Naive thymus-derived CD4-positive, alpha-beta T cell (primary cell): ENCODE data around the gene SKA3. TPM values are rescaled to one million over a fixed set of nuclear protein-coding genes. Genes with fewer than 3 reads are reported as not detected.
"Not testable (repeated sequence)": the region's sequence is repeated elsewhere in the genome, so short reads cannot be mapped to it uniquely, and the experiment has no call there.

Experiments used
- ATAC-seq: fragments of 150-1000 bp; cut with Tn5 transposase; 2 replicates; pipeline ENCODE4 v1.10.0; 2021; ENCODE audit warnings: mild to moderate bottlenecking, moderate library complexity
- CTCF ChIA-PET: fragments of 350-600 bp; sonication (Branson Sonifier 250); formaldehyde crosslinking; loops from one replicate; lab custom pipeline; 2021; ENCODE audit warnings: antibody characterized with exemption; lab: Charles Lee
- POLR2A ChIA-PET: fragments of 350-600 bp; sonication (Branson Sonifier 250); formaldehyde crosslinking; loops from one replicate; lab custom pipeline; 2021; ENCODE audit warnings: antibody characterized with exemption, inconsistent platforms; lab: Charles Lee
- DNase-seq, 9 donors: peaks; one replicate each; pipeline versions ENCODE4 v3.0.0 to v3.0.0-alpha.2; 2020 to 2022; ENCODE audit warnings: mixed read lengths in 1 of 9
- H3K27ac ChIP-seq: one replicate; pipeline ENCODE4 v1.7.0; 2013; ENCODE audit warnings: mild to moderate bottlenecking, low read depth, low read length, moderate library complexity
- H3K27me3 ChIP-seq, 2 donors: one replicate each; pipeline ENCODE4 v1.7.0; 2013; ENCODE audit warnings: low read length in 2 of 2, mild to moderate bottlenecking in 2 of 2, moderate library complexity in 2 of 2; ENCODE audit not compliant: control insufficient read depth in 2 of 2, insufficient read depth in 2 of 2
- H3K36me3 ChIP-seq, 3 experiments: 1 replicate in 2 of 3; 2 replicates in 1 of 3; pipeline ENCODE4 v1.7.0; 2013; ENCODE audit warnings: low read length in 3 of 3, mild to moderate bottlenecking in 3 of 3, moderate library complexity in 1 of 3; ENCODE audit not compliant: insufficient read depth in 3 of 3, control insufficient read depth in 2 of 3
- H3K4me1 ChIP-seq, 2 donors: one replicate each; pipeline ENCODE4 v1.7.0; 2013; ENCODE audit warnings: low read length in 2 of 2, mild to moderate bottlenecking in 2 of 2, moderate library complexity in 1 of 2; ENCODE audit not compliant: control insufficient read depth in 2 of 2, insufficient read depth in 2 of 2
- H3K4me3 ChIP-seq: 2 replicates; pipeline ENCODE4 v1.7.0; 2013; ENCODE audit warnings: mild to moderate bottlenecking, low read length
- H3K9me3 ChIP-seq, 3 experiments: 1 replicate in 2 of 3; 2 replicates in 1 of 3; pipeline ENCODE4 v1.7.0; 2013; ENCODE audit warnings: low read length in 3 of 3; ENCODE audit not compliant: control insufficient read depth in 2 of 3
- H3K27ac Mint-ChIP-seq, 9 donors: one replicate each; pipeline ENCODE4 v1.8.0; 2020 to 2022; ENCODE audit warnings: mixed read lengths in 9 of 9, mild to moderate bottlenecking in 8 of 9, moderate library complexity in 5 of 9, inconsistent platforms in 2 of 9
- H3K27me3 Mint-ChIP-seq, 5 donors: one replicate each; pipeline ENCODE4 v1.8.0; 2021 to 2022; ENCODE audit warnings: mixed read lengths in 5 of 5, mild to moderate bottlenecking in 1 of 5
- H3K36me3 Mint-ChIP-seq, 5 donors: one replicate each; pipeline ENCODE4 v1.8.0; 2020 to 2022; ENCODE audit warnings: mixed read lengths in 5 of 5, mild to moderate bottlenecking in 3 of 5, inconsistent platforms in 1 of 5
- H3K4me1 Mint-ChIP-seq, 7 donors: one replicate each; pipeline ENCODE4 v1.8.0; 2020 to 2022; ENCODE audit warnings: mixed read lengths in 7 of 7, mild to moderate bottlenecking in 3 of 7, inconsistent platforms in 1 of 7
- H3K4me3 Mint-ChIP-seq, 10 donors: one replicate each; pipeline ENCODE4 v1.8.0; 2020 to 2022; ENCODE audit warnings: mild to moderate bottlenecking in 10 of 10, mixed read lengths in 10 of 10, moderate library complexity in 6 of 10, inconsistent platforms in 2 of 10
- H3K9me3 Mint-ChIP-seq, 11 donors: one replicate each; pipeline ENCODE4 v1.8.0; 2020 to 2022; ENCODE audit warnings: mixed read lengths in 11 of 11, mild to moderate bottlenecking in 4 of 11, inconsistent platforms in 1 of 11, moderate library complexity in 1 of 11
- intact Hi-C, 2 donors: fragments of 100-400 bp; cut with micrococcal nuclease; formaldehyde crosslinking; loops; one replicate each; pipeline ENCODE4 v1.15.1; 2023
- polyA plus RNA-seq, 2 donors: library from polyadenylated mRNA; unstranded; fragments of 300-500 nt; fragmentation: Illumina TruSeq; gene quantifications; one replicate each; pipeline ENCODE4 v1.2.3, GENCODE V29; 2021
- total RNA-seq, 6 experiments: library from RNA in 5 of 6; stranded (reverse) in 5 of 6; gene quantifications; 1 replicate in 5 of 6; 2 replicates in 1 of 6; pipeline ENCODE4 v1.2.3 and lab custom pipeline; 2021 to 2026

SKA3 gene
- total and polyA plus RNA-seq, 7 experiments from 2014 or later = 0.46 to 35.0 (median 1.6) TPM; not detected in 3

GRCh38 chr13:21216332-21216731 lies 40.0 kb upstream of the SKA3 start:
- H3K4me1 ChIP-seq = peaks cover 7 to 14% of the 10 kb centered on the region in 2 donors
- ChIA-PET POLR2A (no interaction called here), CTCF (no interaction called here)
- DNase-seq = no peak
- intact Hi-C loops = no loop called here
- Mint-ChIP-seq H3K9me3 (peaks cover 2 to 23% (median 13%) of the 10 kb centered on the region in 11 donors), H3K36me3 (peaks cover 2 to 15% (median 12%) of the 10 kb centered on the region in 5 donors), H3K4me3 (no peak overlapping the region), H3K27me3 (peaks cover 21 to 51% (median 26%) of the 10 kb centered on the region in 5 donors), H3K27ac (no peak overlapping the region), H3K4me1 (peaks cover 6 to 19% (median 18%) of the 10 kb centered on the region in 7 donors)
- H3K4me3 ChIP-seq = no peak overlapping the region
- ATAC-seq = no peak
- no peaks in the 10 kb centered on the region for H3K27me3 ChIP-seq
- no peaks in the 10 kb centered on the region for H3K36me3 ChIP-seq
- no peaks in the 10 kb centered on the region for H3K9me3 ChIP-seq
- no peak overlapping the region for H3K27ac ChIP-seq

DNA sequence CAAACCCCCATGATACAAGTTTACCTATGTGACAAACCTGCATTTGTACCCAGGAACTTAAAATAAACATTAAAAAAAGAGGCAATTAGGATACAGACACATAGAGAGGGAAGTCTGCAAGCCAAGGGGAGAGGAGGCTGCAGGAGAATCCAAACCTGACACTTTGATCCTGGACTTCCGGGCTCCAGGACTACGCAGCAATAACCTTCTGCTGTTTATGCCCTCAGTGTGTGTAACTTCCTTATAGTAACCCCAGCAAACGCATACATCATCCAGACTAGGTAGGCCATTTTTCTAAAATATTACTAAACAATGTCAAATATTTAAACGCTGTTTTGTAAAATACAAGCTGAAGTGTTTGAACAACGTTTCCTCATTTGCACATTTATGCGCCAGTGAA lies 39.1 kb upstream of the SKA3 start:
- H3K36me3 ChIP-seq, H3K27me3 ChIP-seq, DNase-seq, H3K9me3 ChIP-seq, CTCF ChIA-PET, ATAC-seq, intact Hi-C loops, H3K4me3 ChIP-seq, H3K27ac ChIP-seq, H3K4me3 Mint-ChIP-seq, POLR2A ChIA-PET, H3K27ac Mint-ChIP-seq: not testable (repeated sequence)
- Mint-ChIP-seq H3K4me1 (peaks cover 6 to 19% (median 18%) of the 10 kb centered on the region in 7 donors), H3K36me3 (peaks cover 0 to 15% (median 14%) of the 10 kb centered on the region in 5 donors), H3K9me3 (peaks cover 2 to 21% (median 14%) of the 10 kb centered on the region in 11 donors), H3K27me3 (peaks cover 25 to 56% (median 28%) of the 10 kb centered on the region in 5 donors)
- peaks cover 7 to 14% of the 10 kb centered on the region in 2 donors for H3K4me1 ChIP-seq

- H3K4me1 Mint-ChIP-seq = no peaks in the 10 kb centered on the region
- Histone ChIP-seq H3K27ac (no peak overlapping the region), H3K36me3 (no peaks in the 10 kb centered on the region), H3K4me3 (no peak overlapping the region), H3K4me1 (no peaks in the 10 kb centered on the region), H3K27me3 (no peaks in the 10 kb centered on the region), H3K9me3 (no peaks in the 10 kb centered on the region)
- intact Hi-C loops = no loop called here
- ChIA-PET CTCF (no interaction called here), POLR2A (no interaction called here)
- H3K27ac Mint-ChIP-seq = no peak overlapping the region
- peaks cover 26 to 61% (median 32%) of the 10 kb centered on the region in 5 donors for H3K27me3 Mint-ChIP-seq
- peaks cover 0 to 15% (median 14%) of the 10 kb centered on the region in 5 donors for H3K36me3 Mint-ChIP-seq
- H3K4me3 Mint-ChIP-seq = no peak overlapping the region
- ATAC-seq (no peak), DNase-seq (no peak)
- peaks cover 2 to 21% (median 14%) of the 10 kb centered on the region in 11 donors for H3K9me3 Mint-ChIP-seq
Observed at GRCh38 chr13:21212138-21212775, 35.9 kb upstream of the SKA3 start.

GRCh38 chr13:21208652-21209154 lies 32.4 kb upstream of the SKA3 start:
- CTCF ChIA-PET = no interaction called here
- H3K27me3 ChIP-seq = no peaks in the 10 kb centered on the region
- Mint-ChIP-seq H3K27ac (no peak overlapping the region), H3K36me3 (peaks cover 0 to 15% (median 14%) of the 10 kb centered on the region in 5 donors), H3K27me3 (peaks cover 18 to 33% (median 27%) of the 10 kb centered on the region in 5 donors), H3K4me3 (no peak overlapping the region), H3K4me1 (no peaks in the 10 kb centered on the region), H3K9me3 (peaks cover 2 to 21% (median 14%) of the 10 kb centered on the region in 11 donors)
- H3K4me3 ChIP-seq = no peak overlapping the region
- POLR2A ChIA-PET = no interaction called here
- no peak overlapping the region for H3K27ac ChIP-seq
- H3K36me3 ChIP-seq = no peaks in the 10 kb centered on the region
- no peaks in the 10 kb centered on the region for H3K4me1 ChIP-seq
- intact Hi-C loops = no loop called here
- no peak for DNase-seq
- no peak for ATAC-seq
- no peaks in the 10 kb centered on the region for H3K9me3 ChIP-seq

DNA sequence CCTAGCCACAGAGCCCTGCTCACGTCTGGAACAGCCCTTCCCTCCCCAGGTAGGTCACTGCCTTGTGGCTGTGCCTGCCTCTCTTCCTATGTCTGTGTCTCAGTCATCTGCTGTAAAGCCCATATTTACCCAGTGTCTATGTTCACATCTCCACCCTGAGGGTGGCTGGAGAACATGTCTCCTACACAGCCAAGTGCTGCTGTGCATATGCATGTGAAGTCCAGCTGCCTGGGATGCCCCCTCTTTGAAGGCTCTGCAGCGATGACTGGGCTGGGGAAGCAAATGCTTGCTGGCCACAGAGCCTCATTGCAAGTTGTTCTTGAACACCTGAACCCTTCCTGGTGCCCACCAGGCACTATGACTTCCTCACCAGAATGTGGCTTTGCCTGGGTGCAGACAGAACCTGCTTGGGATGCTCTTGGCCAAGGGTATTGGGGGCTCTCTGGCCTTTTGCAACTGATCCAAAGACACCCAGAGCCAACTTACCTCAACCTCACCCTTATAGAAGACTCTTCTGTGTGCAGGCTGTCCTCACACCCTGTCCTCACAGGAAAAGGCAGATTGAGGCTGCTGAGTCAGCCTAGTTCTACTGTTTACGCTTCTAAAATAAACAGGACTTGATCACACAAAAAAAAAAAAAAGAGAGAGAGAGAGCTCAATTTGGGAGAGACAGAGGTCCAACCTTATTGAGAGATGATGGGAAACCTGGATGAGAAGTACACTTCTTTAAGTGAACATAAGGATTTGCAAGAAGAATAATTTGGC lies 26.6 kb upstream of the SKA3 start:
- intact Hi-C loops = no loop called here
- H3K36me3 ChIP-seq = no peaks in the 10 kb centered on the region
- H3K4me3 Mint-ChIP-seq = no peak overlapping the region
- H3K4me1 ChIP-seq = no peaks in the 10 kb centered on the region
- H3K9me3 ChIP-seq = no peaks in the 10 kb centered on the region
- H3K36me3 Mint-ChIP-seq = peaks cover 0 to 8% (median 0%) of the 10 kb centered on the region in 5 donors
- H3K4me3 ChIP-seq = no peak overlapping the region
- ChIA-PET CTCF (no interaction called here), POLR2A (no interaction called here)
- peaks cover 0 to 16% (median 6%) of the 10 kb centered on the region in 11 donors for H3K9me3 Mint-ChIP-seq
- peaks cover 2 to 8% (median 6%) of the 10 kb centered on the region in 5 donors for H3K27me3 Mint-ChIP-seq
- H3K27me3 ChIP-seq = no peaks in the 10 kb centered on the region
- ATAC-seq (no peak), DNase-seq (no peak)
- H3K4me1 Mint-ChIP-seq = peaks cover 0 to 2% (median 0%) of the 10 kb centered on the region in 7 donors
- H3K27ac ChIP-seq = no peak overlapping the region
- peak overlapping the region in 1 of 9 donors; percentile 7 for H3K27ac Mint-ChIP-seq

- H3K4me1 Mint-ChIP-seq, H3K27ac ChIP-seq, H3K4me1 ChIP-seq, ATAC-seq, H3K4me3 Mint-ChIP-seq, H3K27ac Mint-ChIP-seq, intact Hi-C loops, CTCF ChIA-PET, DNase-seq, H3K9me3 ChIP-seq, H3K27me3 ChIP-seq, H3K4me3 ChIP-seq, H3K36me3 Mint-ChIP-seq, H3K36me3 ChIP-seq, POLR2A ChIA-PET: not testable (repeated sequence)
- Mint-ChIP-seq H3K27me3 (peaks cover 8 to 11% (median 10%) of the 10 kb centered on the region in 5 donors), H3K9me3 (peaks cover 0 to 16% (median 6%) of the 10 kb centered on the region in 11 donors)
Observed at GRCh38 chr13:21201456-21202190, 25.3 kb upstream of the SKA3 start.
